HEK293 (cell line): ENCODE results near the gene ISG20L2.

ENCODE experiments used
- BCL11A ChIP-seq: fragments of 450-650 bp; formaldehyde crosslinking; IDR thresholded peaks from 2 replicates; pipeline ENCODE4 v1.5.1; 2016; ENCODE audit warnings: low read depth, missing biosample characterization, missing genetic modification characterization
- GLIS2 ChIP-seq: fragments of 450-650 bp; formaldehyde crosslinking; IDR thresholded peaks from 2 replicates; pipeline ENCODE4 v1.5.1; 2016; ENCODE audit warnings: missing biosample characterization, missing genetic modification characterization
- REPIN1 ChIP-seq: fragments of 450-650 bp; formaldehyde crosslinking; IDR thresholded peaks from 2 replicates; pipeline ENCODE4 v1.5.1; 2017; ENCODE audit warnings: missing biosample characterization, missing genetic modification characterization, low read depth
- SP7 ChIP-seq: fragments of 450-650 bp; formaldehyde crosslinking; IDR thresholded peaks from 2 replicates; pipeline ENCODE4 v1.5.1; 2016; ENCODE audit warnings: missing biosample characterization, missing genetic modification characterization
- ZBTB10 ChIP-seq: fragments of 450-650 bp; formaldehyde crosslinking; IDR thresholded peaks from 2 replicates; pipeline ENCODE4 v1.5.1; 2016; ENCODE audit warnings: missing biosample characterization, missing genetic modification characterization
- ZBTB11 ChIP-seq: fragments of 450-650 bp; formaldehyde crosslinking; conservative IDR thresholded peaks from 2 replicates; pipeline ENCODE4 v1.5.1; 2016; ENCODE audit warnings: low read depth, missing biosample characterization, missing genetic modification characterization
- ZBTB20 ChIP-seq: fragments of 450-650 bp; formaldehyde crosslinking; IDR thresholded peaks from 2 replicates; pipeline ENCODE4 v1.5.1; 2016; ENCODE audit warnings: missing biosample characterization, missing genetic modification characterization
- ZBTB26 ChIP-seq: fragments of 450-650 bp; formaldehyde crosslinking; optimal IDR thresholded peaks from 2 replicates; pipeline ENCODE3; 2016; ENCODE audit warnings: missing biosample characterization, mild to moderate bottlenecking, missing genetic modification characterization
- ZBTB48 ChIP-seq: fragments of 450-650 bp; formaldehyde crosslinking; IDR thresholded peaks from 2 replicates; pipeline ENCODE4 v1.5.1; 2016; ENCODE audit warnings: missing biosample characterization, missing genetic modification characterization
- ZBTB6 ChIP-seq: fragments of 450-650 bp; formaldehyde crosslinking; IDR thresholded peaks from 2 replicates; pipeline ENCODE4 v1.5.1; 2017; ENCODE audit warnings: missing biosample characterization, missing genetic modification characterization
- ZBTB7A ChIP-seq: fragments of 450-650 bp; formaldehyde crosslinking; IDR thresholded peaks from 2 replicates; pipeline ENCODE4 v1.5.1; 2016; ENCODE audit warnings: low read depth, missing biosample characterization, missing genetic modification characterization
- ZEB2 ChIP-seq: fragments of 450-650 bp; formaldehyde crosslinking; IDR thresholded peaks from 2 replicates; pipeline ENCODE4 v1.5.1; 2016; ENCODE audit warnings: missing biosample characterization, missing genetic modification characterization
- ZFP37 ChIP-seq: fragments of 450-650 bp; formaldehyde crosslinking; IDR thresholded peaks from 2 replicates; pipeline ENCODE4 v1.5.1; 2016; ENCODE audit warnings: missing biosample characterization, missing genetic modification characterization
- ZNF274 ChIP-seq, 2 experiments: fragments of 200-500 bp in 1 of 2; fragments of 450-650 bp in 1 of 2; sonication (Bioruptor generic) in 1 of 2; formaldehyde crosslinking in 1 of 2; IDR thresholded peaks; 2 replicates each; pipeline versions ENCODE4 v1.5.1 to v1.6.1; 2014 to 2016; ENCODE audit warnings: borderline replicate concordance in 1 of 2, inconsistent platforms in 1 of 2, low read length in 1 of 2, missing biosample characterization in 1 of 2, missing genetic modification characterization in 1 of 2
- ZNF366 ChIP-seq: fragments of 450-650 bp; formaldehyde crosslinking; conservative IDR thresholded peaks from 2 replicates; pipeline ENCODE4 v1.5.1; 2016; ENCODE audit warnings: missing biosample characterization, missing genetic modification characterization
- ZNF391 ChIP-seq: fragments of 450-650 bp; formaldehyde crosslinking; IDR thresholded peaks from 2 replicates; pipeline ENCODE4 v1.5.1; 2016; ENCODE audit warnings: low read depth, missing biosample characterization, missing genetic modification characterization, borderline replicate concordance
- ZNF398 ChIP-seq: fragments of 450-650 bp; formaldehyde crosslinking; IDR thresholded peaks from 2 replicates; pipeline ENCODE4 v1.5.1; 2017; ENCODE audit warnings: missing biosample characterization, missing genetic modification characterization
- ZNF600 ChIP-seq: fragments of 450-650 bp; formaldehyde crosslinking; IDR thresholded peaks from 2 replicates; pipeline ENCODE4 v1.5.1; 2016; ENCODE audit warnings: missing biosample characterization, missing genetic modification characterization
- ZNF624 ChIP-seq: fragments of 450-650 bp; formaldehyde crosslinking; IDR thresholded peaks from 2 replicates; pipeline ENCODE4 v1.5.1; 2017; ENCODE audit warnings: missing biosample characterization, missing genetic modification characterization
- ZNF629 ChIP-seq: fragments of 450-650 bp; formaldehyde crosslinking; IDR thresholded peaks from 2 replicates; pipeline ENCODE4 v1.5.1; 2017; ENCODE audit warnings: missing biosample characterization, missing genetic modification characterization
- ZNF837 ChIP-seq: fragments of 450-650 bp; formaldehyde crosslinking; IDR thresholded peaks from 2 replicates; pipeline ENCODE4 v1.5.1; 2016; ENCODE audit warnings: missing biosample characterization, missing genetic modification characterization
- ZSCAN30 ChIP-seq: fragments of 450-650 bp; IDR thresholded peaks from 2 replicates; pipeline ENCODE4 v1.5.1; 2018; ENCODE audit warnings: missing biosample characterization, mild to moderate bottlenecking, missing genetic modification characterization, moderate library complexity
- ZXDB ChIP-seq: fragments of 450-650 bp; formaldehyde crosslinking; IDR thresholded peaks from 2 replicates; pipeline ENCODE4 v1.5.1; 2016; ENCODE audit warnings: missing biosample characterization, missing genetic modification characterization
- TF ChIP-seq, protein P1 (sequence below): fragments of 450-650 bp; formaldehyde crosslinking; IDR thresholded peaks from 2 replicates; pipeline ENCODE4 v1.5.1; 2016; ENCODE audit warnings: missing biosample characterization, missing genetic modification characterization
- TF ChIP-seq, protein P2 (sequence below): fragments of 450-650 bp; IDR thresholded peaks from 2 replicates; pipeline ENCODE4 v1.5.1; 2018; ENCODE audit warnings: missing biosample characterization, mild to moderate bottlenecking, missing genetic modification characterization

ISG20L2 gene

DNA sequence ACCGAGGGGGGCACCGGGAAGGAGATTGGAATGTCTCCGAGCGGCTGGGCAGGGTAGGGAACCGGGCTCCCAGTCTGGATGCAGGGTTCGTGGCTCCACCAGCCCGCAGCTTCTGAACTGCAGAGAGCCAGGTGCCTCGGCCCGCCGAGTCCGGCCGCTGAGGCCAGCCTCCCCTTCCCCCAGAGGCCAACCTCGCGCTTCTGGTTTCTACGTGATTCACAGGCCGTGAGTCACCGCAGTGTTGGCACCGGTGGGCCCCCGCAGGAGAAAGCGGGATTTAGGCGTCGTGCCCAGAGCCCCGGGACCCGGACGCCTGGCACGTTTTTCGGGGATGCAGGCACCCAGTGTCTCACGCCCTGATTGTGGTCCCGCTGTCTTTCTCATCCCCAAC is 23.6 kb downstream of the ISG20L2 start (continued):
- TF ChIP-seq ZBTB48 (0 out of 2 replicates have a peak, but pooled peaks have one; percentile 43), ZNF366 (tag by site-specific recombination) (0 out of 2 replicates have a peak, but pooled peaks have one; percentile 31), ZNF837 (tag by site-specific recombination) (no peak), ZEB2 (tag by site-specific recombination) (peak; percentile 47), ZBTB20 (tag by site-specific recombination) (peak; percentile 89), ZSCAN30 (tag by site-specific recombination) (peak; percentile 87), ZBTB6 (peak; percentile 22; the same call in 1 of the 2 replicates), ZBTB10 (tag by site-specific recombination) (peak; percentile 43; the same call in 1 of the 2 replicates), ZBTB26 (tag by site-specific recombination) (peak; percentile 6), REPIN1 (tag by site-specific recombination) (no peak), ZNF600 (tag by site-specific recombination) (peak; percentile 42; the same call in 1 of the 2 replicates), ZBTB11 (peak; percentile 32; the same call in 1 of the 2 replicates), GLIS2 (tag by site-specific recombination) (peak; percentile 51), ZXDB (0 out of 2 replicates have a peak, but pooled peaks have one; percentile 42), ZFP37 (peak; percentile 77), BCL11A (no peak), ZNF391 (0 out of 2 replicates have a peak, but pooled peaks have one; percentile 31), ZNF274 (IDR thresholded peaks at IDR 0.05; ENCODE audit: low read length) (no peak), ZNF274 (tag by site-specific recombination; IDR thresholded peaks at IDR 0.05; ENCODE audit: borderline replicate concordance) (no peak), ZNF624 (tag by site-specific recombination) (no peak), ZBTB7A (tag by site-specific recombination) (peak; percentile 71), ZNF398 (tag by site-specific recombination) (peak; percentile 34), ZNF629 (tag by site-specific recombination) (peak; percentile 53), SP7 (tag by site-specific recombination) (peak; percentile 47; the same call in 1 of the 2 replicates)
- TF ChIP-seq, protein P1, sequence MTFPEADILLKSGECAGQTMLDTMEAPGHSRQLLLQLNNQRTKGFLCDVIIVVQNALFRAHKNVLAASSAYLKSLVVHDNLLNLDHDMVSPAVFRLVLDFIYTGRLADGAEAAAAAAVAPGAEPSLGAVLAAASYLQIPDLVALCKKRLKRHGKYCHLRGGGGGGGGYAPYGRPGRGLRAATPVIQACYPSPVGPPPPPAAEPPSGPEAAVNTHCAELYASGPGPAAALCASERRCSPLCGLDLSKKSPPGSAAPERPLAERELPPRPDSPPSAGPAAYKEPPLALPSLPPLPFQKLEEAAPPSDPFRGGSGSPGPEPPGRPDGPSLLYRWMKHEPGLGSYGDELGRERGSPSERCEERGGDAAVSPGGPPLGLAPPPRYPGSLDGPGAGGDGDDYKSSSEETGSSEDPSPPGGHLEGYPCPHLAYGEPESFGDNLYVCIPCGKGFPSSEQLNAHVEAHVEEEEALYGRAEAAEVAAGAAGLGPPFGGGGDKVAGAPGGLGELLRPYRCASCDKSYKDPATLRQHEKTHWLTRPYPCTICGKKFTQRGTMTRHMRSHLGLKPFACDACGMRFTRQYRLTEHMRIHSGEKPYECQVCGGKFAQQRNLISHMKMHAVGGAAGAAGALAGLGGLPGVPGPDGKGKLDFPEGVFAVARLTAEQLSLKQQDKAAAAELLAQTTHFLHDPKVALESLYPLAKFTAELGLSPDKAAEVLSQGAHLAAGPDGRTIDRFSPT (tag by site-specific recombination) = peak; percentile 91
- TF ChIP-seq, protein P2, sequence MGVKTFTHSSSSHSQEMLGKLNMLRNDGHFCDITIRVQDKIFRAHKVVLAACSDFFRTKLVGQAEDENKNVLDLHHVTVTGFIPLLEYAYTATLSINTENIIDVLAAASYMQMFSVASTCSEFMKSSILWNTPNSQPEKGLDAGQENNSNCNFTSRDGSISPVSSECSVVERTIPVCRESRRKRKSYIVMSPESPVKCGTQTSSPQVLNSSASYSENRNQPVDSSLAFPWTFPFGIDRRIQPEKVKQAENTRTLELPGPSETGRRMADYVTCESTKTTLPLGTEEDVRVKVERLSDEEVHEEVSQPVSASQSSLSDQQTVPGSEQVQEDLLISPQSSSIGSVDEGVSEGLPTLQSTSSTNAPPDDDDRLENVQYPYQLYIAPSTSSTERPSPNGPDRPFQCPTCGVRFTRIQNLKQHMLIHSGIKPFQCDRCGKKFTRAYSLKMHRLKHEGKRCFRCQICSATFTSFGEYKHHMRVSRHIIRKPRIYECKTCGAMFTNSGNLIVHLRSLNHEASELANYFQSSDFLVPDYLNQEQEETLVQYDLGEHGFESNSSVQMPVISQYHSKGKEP (tag by site-specific recombination) = no peak
